Adrenal gland (tissue), 5 donors: ENCODE data around the gene TEKT5.

Experiments used
- POLR2A ChIP-seq, 2 donors: fragments of 450-650 bp; IDR thresholded peaks; one replicate each; pipeline ENCODE4 v1.6.1; 2017; ENCODE audit warnings: antibody characterized with exemption in 2 of 2, mild to moderate bottlenecking in 2 of 2, moderate library complexity in 1 of 2
- TF ChIP-seq, protein P1 (sequence below), 6 experiments: fragments of 450-650 bp in 4 of 6; fragments of 200-600 bp in 2 of 6; sonication (generic) in 1 of 6; IDR thresholded peaks; 1 replicate in 5 of 6; 2 replicates in 1 of 6; pipeline versions ENCODE4 v1.5.1 to v1.8.0; 2016 to 2021; ENCODE audit warnings: antibody characterized with exemption in 6 of 6, mild to moderate bottlenecking in 2 of 6, moderate library complexity in 1 of 6
- donor health status: DM: no; HTN: no; CAD: no.

GRCh38 chr16:10731790-10732189 lies 37.1 kb upstream of the TEKT5 start:
- TF ChIP-seq, protein P1, sequence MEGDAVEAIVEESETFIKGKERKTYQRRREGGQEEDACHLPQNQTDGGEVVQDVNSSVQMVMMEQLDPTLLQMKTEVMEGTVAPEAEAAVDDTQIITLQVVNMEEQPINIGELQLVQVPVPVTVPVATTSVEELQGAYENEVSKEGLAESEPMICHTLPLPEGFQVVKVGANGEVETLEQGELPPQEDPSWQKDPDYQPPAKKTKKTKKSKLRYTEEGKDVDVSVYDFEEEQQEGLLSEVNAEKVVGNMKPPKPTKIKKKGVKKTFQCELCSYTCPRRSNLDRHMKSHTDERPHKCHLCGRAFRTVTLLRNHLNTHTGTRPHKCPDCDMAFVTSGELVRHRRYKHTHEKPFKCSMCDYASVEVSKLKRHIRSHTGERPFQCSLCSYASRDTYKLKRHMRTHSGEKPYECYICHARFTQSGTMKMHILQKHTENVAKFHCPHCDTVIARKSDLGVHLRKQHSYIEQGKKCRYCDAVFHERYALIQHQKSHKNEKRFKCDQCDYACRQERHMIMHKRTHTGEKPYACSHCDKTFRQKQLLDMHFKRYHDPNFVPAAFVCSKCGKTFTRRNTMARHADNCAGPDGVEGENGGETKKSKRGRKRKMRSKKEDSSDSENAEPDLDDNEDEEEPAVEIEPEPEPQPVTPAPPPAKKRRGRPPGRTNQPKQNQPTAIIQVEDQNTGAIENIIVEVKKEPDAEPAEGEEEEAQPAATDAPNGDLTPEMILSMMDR (IDR thresholded peaks at IDR 0.05) = no peak
- TF ChIP-seq POLR2A (IDR thresholded peaks at IDR 0.05) = no peak
